Epithelial cell of proximal tubule (primary cell): Measurements from ENCODE around the gene GP1BB. TPM values are rescaled to one million over a fixed set of nuclear protein-coding genes. Genes with fewer than 3 reads are reported as not detected.
"Not testable (repeated sequence)": the region's sequence is repeated elsewhere in the genome, so short reads cannot be mapped to it uniquely, and the experiment has no call there.

Source experiments
- DNase-seq: peaks from one replicate; pipeline ENCODE4 v3.0.0-alpha.2; 2011; ENCODE audit warnings: low read depth
- H3K4me3 ChIP-seq: 2 replicates; pipeline ENCODE4 v1.5.1; 2011; ENCODE audit warnings: low read depth, mild to moderate bottlenecking, low read length
- CTCF ChIP-seq: conservative IDR thresholded peaks from 2 replicates; pipeline ENCODE4 v1.5.1; 2012; ENCODE audit warnings: low read depth, mild to moderate bottlenecking, low read length
- total RNA-seq: library from RNA; depleted of rRNA; stranded (reverse); fragments of >200 nt; gene quantifications from 2 replicates; pipeline ENCODE4 v1.2.3, GENCODE V29; 2015

Gene GP1BB
- total RNA-seq, result 0.81 TPM in 1 of 2 replicates, not detected in the other

- no peak for TF ChIP-seq CTCF
- no peak within 1 kb of the TSS for H3K4me3 ChIP-seq
- no peak for DNase-seq
Measured at GRCh38 chr22:19723232-19723982, at the start of gene GP1BB. Gene GP1BB (plus strand): TSS chr22:19723539. CDS start chr22:19723570, 31 bp downstream.

- no peak for TF ChIP-seq CTCF
- H3K4me3 ChIP-seq, result no peak overlapping the region
- DNase-seq, result no peak
Measured at GRCh38 chr22:19673660-19674059, 49.7 kb upstream of the GP1BB start.

GRCh38 chr22:19674129-19674928 is 49.0 kb upstream of the GP1BB start:
- DNase-seq, result no peak
- no peak for TF ChIP-seq CTCF
- no peak overlapping the region for H3K4me3 ChIP-seq

- no peak for TF ChIP-seq CTCF
- no peak for DNase-seq
- no peak overlapping the region for H3K4me3 ChIP-seq
Measured at GRCh38 chr22:19674929-19675253, 48.4 kb upstream of the GP1BB start.

- no peak for TF ChIP-seq CTCF
- DNase-seq, result no peak
- H3K4me3 ChIP-seq, result no peak overlapping the region
Measured at GRCh38 chr22:19675428-19675827, 47.9 kb upstream of the GP1BB start.

- not testable (repeated sequence) for H3K4me3 ChIP-seq, DNase-seq
Measured at GRCh38 chr22:19676437-19676836, 46.9 kb upstream of the GP1BB start.

GRCh38 chr22:19678949-19679521 is 44.3 kb upstream of the GP1BB start:
- no peak for TF ChIP-seq CTCF
- H3K4me3 ChIP-seq, result no peak overlapping the region
- no peak for DNase-seq
